Endothelial cell of umbilical vein (primary cell): ENCODE results near the gene RAI1. TPM values are rescaled to one million over a fixed set of nuclear protein-coding genes. Genes with fewer than 3 reads are reported as not detected.

Experiments used
- BruUV-seq: library from RNA; stranded (reverse); fragments of 400-500 nt; replicated peaks from 2 replicates; lab custom pipeline; 2021; lab: Mats Ljungman, UMichigan
- CTCF ChIA-PET: fragments of 300-600, 350-600 bp; sonication (Branson Sonifier 250); formaldehyde crosslinking; loops from one replicate; lab custom pipeline; 2021; ENCODE audit warnings: antibody characterized with exemption, inconsistent platforms; lab: Charles Lee
- POLR2A ChIA-PET: fragments of 300-600, 350-600 bp; sonication (Branson Sonifier 250); formaldehyde crosslinking; loops from one replicate; lab custom pipeline; 2021; ENCODE audit warnings: antibody characterized with exemption, inconsistent platforms; lab: Charles Lee
- DNase-seq: peaks from one replicate; pipeline ENCODE4 v3.0.0-alpha.2; 2011; ENCODE audit warnings: low read depth, low spot score
- FAIRE-seq: peaks from 2 replicates; lab custom pipeline; 2011; peaks lifted over from hg19 to GRCh38; lab: Jason Lieb, UNC
- H2AFZ ChIP-seq: 2 replicates; pipeline ENCODE4 v1.6.0; 2012; ENCODE audit warnings: low read depth, low read length, control low read depth, inconsistent platforms
- H3K27ac ChIP-seq: 2 replicates; pipeline ENCODE4 v1.5.1; 2011; ENCODE audit warnings: low read depth, mild to moderate bottlenecking, control low read depth, low read length, moderate library complexity; ENCODE audit not compliant: insufficient read depth
- H3K27me3 ChIP-seq, 2 experiments: 2 replicates each; pipeline versions ENCODE4 v1.6.0 to v1.6.1; 2011; ENCODE audit warnings: low read length in 2 of 2, mixed read lengths in 1 of 2; ENCODE audit not compliant: control insufficient read depth in 2 of 2, insufficient read depth in 2 of 2
- H3K36me3 ChIP-seq, 2 experiments: 2 replicates in 1 of 2; 3 replicates in 1 of 2; pipeline ENCODE4 v1.5.1; 2011; ENCODE audit warnings: low read length in 2 of 2, mild to moderate bottlenecking in 1 of 2, moderate library complexity in 1 of 2; ENCODE audit not compliant: control insufficient read depth in 2 of 2, insufficient read depth in 2 of 2; ENCODE audit errors: extremely low read depth in 1 of 2
- H3K4me1 ChIP-seq: 3 replicates; pipeline ENCODE4 v1.5.1; 2011; ENCODE audit warnings: mild to moderate bottlenecking, low read length; ENCODE audit not compliant: control insufficient read depth, insufficient read depth; ENCODE audit errors: extremely low read depth
- H3K4me2 ChIP-seq: 2 replicates; pipeline ENCODE4 v1.6.1; 2011; ENCODE audit warnings: low read length, control low read depth, mixed read lengths; ENCODE audit not compliant: insufficient read depth
- H3K4me3 ChIP-seq, 3 experiments: fragments of 200-600 bp in 1 of 3; sonication (generic), shearing (Covaris generic) in 1 of 3; replicated peaks in 1 of 3; 2 replicates each; pipeline ENCODE4 v1.5.1; 2011 to 2016; ENCODE audit warnings: control low read depth in 3 of 3, low read length in 3 of 3, mild to moderate bottlenecking in 2 of 3, inconsistent platforms in 1 of 3, low read depth in 1 of 3, moderate library complexity in 1 of 3; ENCODE audit not compliant: insufficient read depth in 1 of 3
- H3K79me2 ChIP-seq: 2 replicates; pipeline ENCODE4 v1.6.0; 2012; ENCODE audit warnings: low read length, inconsistent platforms; ENCODE audit not compliant: control insufficient read depth, insufficient read depth
- H3K9ac ChIP-seq: replicated peaks from 2 replicates; pipeline ENCODE3; 2011; ENCODE audit warnings: low read length, control low read depth; ENCODE audit not compliant: insufficient read depth; ENCODE audit errors: extremely low read depth
- H3K9me1 ChIP-seq: replicated peaks from 3 replicates; pipeline ENCODE4 v1.6.0; 2011; ENCODE audit warnings: mild to moderate bottlenecking, low read length; ENCODE audit not compliant: control insufficient read depth, insufficient read depth; ENCODE audit errors: extremely low read depth
- H3K9me3 ChIP-seq: replicated peaks from 2 replicates; pipeline ENCODE4 v1.5.1; 2012; ENCODE audit warnings: low read length, inconsistent platforms; ENCODE audit not compliant: control insufficient read depth, insufficient read depth
- H4K20me1 ChIP-seq: replicated peaks from 2 replicates; pipeline ENCODE3; 2011; ENCODE audit warnings: mild to moderate bottlenecking, low read length; ENCODE audit not compliant: control insufficient read depth, insufficient read depth; ENCODE audit errors: extremely low read depth
- CTCF ChIP-seq, 2 donors: IDR thresholded peaks; 1 replicate in 1 of 2; 2 replicates in 1 of 2; pipeline ENCODE4 v1.5.1; 2011; ENCODE audit warnings: low read length in 2 of 2, mild to moderate bottlenecking in 2 of 2, moderate library complexity in 2 of 2, control low read depth in 1 of 2, inconsistent platforms in 1 of 2, low read depth in 1 of 2; ENCODE audit not compliant: insufficient read depth in 1 of 2; ENCODE audit errors: extremely low read depth in 1 of 2
- EZH2 ChIP-seq: IDR thresholded peaks from 2 replicates; pipeline ENCODE4 v1.6.1; 2012; ENCODE audit warnings: borderline replicate concordance, low read depth, mild to moderate bottlenecking, moderate library complexity, low read length, inconsistent platforms; ENCODE audit not compliant: severe bottlenecking
- FOS ChIP-seq: IDR thresholded peaks from 2 replicates; pipeline ENCODE4 v1.6.1; 2011; ENCODE audit warnings: mild to moderate bottlenecking, low read length, moderate library complexity, borderline replicate concordance; ENCODE audit not compliant: insufficient read depth
- GATA2 ChIP-seq: IDR thresholded peaks from 2 replicates; pipeline ENCODE4 v1.7.0; 2011; ENCODE audit warnings: low read depth, mild to moderate bottlenecking, moderate library complexity, mixed read lengths, low read length; ENCODE audit not compliant: insufficient read length, insufficient read depth
- JUN ChIP-seq: IDR thresholded peaks from 2 replicates; pipeline ENCODE4 v1.6.1; 2011; ENCODE audit warnings: borderline replicate concordance, low read depth; ENCODE audit not compliant: insufficient read length, insufficient read depth
- MAX ChIP-seq: IDR thresholded peaks from 2 replicates; pipeline ENCODE4 v1.6.1; 2011; ENCODE audit not compliant: insufficient read depth, insufficient read length
- MYC ChIP-seq: IDR thresholded peaks from one replicate; pipeline ENCODE4 v1.6.1; 2011; ENCODE audit warnings: mild to moderate bottlenecking, low read depth, low read length
- POLR2A ChIP-seq: IDR thresholded peaks from 2 replicates; pipeline ENCODE4 v1.6.1; 2012; ENCODE audit warnings: low read depth, mild to moderate bottlenecking, control low read depth, low read length
- POLR2AphosphoS5 ChIP-seq: IDR thresholded peaks from 2 replicates; pipeline ENCODE4 v1.6.1; 2012; ENCODE audit warnings: low read depth, mild to moderate bottlenecking, control low read depth, low read length, moderate library complexity; ENCODE audit not compliant: insufficient read depth
- dilution Hi-C: fragments of 300-500 bp; cut with MboI; formaldehyde crosslinking; loops from one replicate; pipeline ENCODE4 v1.15.0; 2019; ENCODE audit warnings: low sequenced_read_pairs; ENCODE audit not compliant: extremely low pct_ligation_motif_present
- intact Hi-C: fragments of 100-400 bp; cut with micrococcal nuclease; formaldehyde crosslinking; loops from one replicate; pipeline ENCODE4 v1.10.0; 2022
- polyA plus RNA-seq, 4 experiments: library from polyadenylated mRNA; depleted of rRNA in 3 of 4; stranded (reverse) in 3 of 4; unstranded in 1 of 4; fragments of >200 nt; gene quantifications; 2 replicates each; pipeline versions ENCODE4 v1.2.1 to v1.2.3, GENCODE V29; 2011 to 2012; ENCODE audit warnings: missing spikeins in 1 of 4
- total RNA-seq: library from RNA; stranded (reverse); gene quantifications from 2 replicates; pipeline ENCODE4 v1.2.3, GENCODE V29; 2021

Gene RAI1
- total and polyA plus RNA-seq, 2 donors (not counting 3 experiments of a cell fraction or from before 2014, with no cell fraction given), result 7.8 to 43.3 TPM

- intact Hi-C loops, result loop anchor here (1.0 kb wide), 1 partner anchor 14 kb away; the partner anchor contains the start of gene SREBF1
- peaks cover 7 to 8% of the 10 kb centered on the region in 2 experiments for H3K36me3 ChIP-seq
- no peak overlapping the region for H3K9ac ChIP-seq
- no peaks in the 10 kb centered on the region for H3K9me3 ChIP-seq
- no peak overlapping the region for H3K4me2 ChIP-seq
- dilution Hi-C loops, result no loop called here
- peaks cover 34% of the 10 kb centered on the region for H3K4me1 ChIP-seq
- H2AFZ ChIP-seq, result no peak overlapping the region
- H3K4me3 ChIP-seq, result no peak overlapping the region
- ChIA-PET POLR2A (no interaction called here), CTCF (interaction anchor here (0.8 kb wide), 1 partner anchor 14 kb away, joined by 4 read pairs; the partner anchor contains the start of gene SREBF1)
- no peaks in the 10 kb centered on the region for H4K20me1 ChIP-seq
- H3K27ac ChIP-seq, result no peak overlapping the region
- no peak for FAIRE-seq
- H3K27me3 ChIP-seq, result no peaks in the 10 kb centered on the region
- no peak for DNase-seq
- TF ChIP-seq FOS, result no peak
- TF ChIP-seq EZH2, result no peak
- TF ChIP-seq POLR2A, result no peak
- no peak for TF ChIP-seq MYC
- TF ChIP-seq JUN, result no peak
- TF ChIP-seq POLR2AphosphoS5, result no peak
- no peak for TF ChIP-seq MAX
- no peak for TF ChIP-seq CTCF (IDR thresholded peaks at IDR 0.05; ENCODE audit: extremely low read depth in 1 of 2, insufficient read depth in 1 of 2, low read depth in 1 of 2, low read length in 2 of 2)
- no peak for TF ChIP-seq GATA2
- no peaks in the 10 kb centered on the region for H3K9me1 ChIP-seq
- no TSS peak for BruUV-seq
- H3K79me2 ChIP-seq, result peaks cover 55% of the 10 kb centered on the region
Measured at GRCh38 chr17:17822616-17823015, 141.4 kb downstream of the RAI1 start.
